ENCODE results near the gene AGAP9.
"Not testable (repeated sequence)": the region's sequence is repeated elsewhere in the genome, so short reads cannot be mapped to it uniquely, and the experiment has no call there.

Gene AGAP9

DNA sequence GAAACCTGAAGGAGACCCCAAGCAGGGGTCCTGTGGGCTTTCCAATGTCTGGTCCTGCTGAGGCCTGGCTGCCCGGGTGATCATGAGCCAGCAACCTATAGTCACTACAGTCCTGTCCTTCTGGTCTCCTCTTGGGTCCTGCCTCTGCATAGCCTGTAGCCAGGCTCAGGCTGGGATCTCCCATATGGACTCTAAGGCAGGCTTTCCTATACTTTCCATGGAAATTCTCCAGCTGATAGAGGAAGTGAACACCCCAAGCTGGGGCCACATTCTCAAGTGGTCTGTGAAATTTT lies 66.0 kb downstream of the AGAP9 start:
- DNase-seq (ENCODE audit: low read depth): no peak

DNA sequence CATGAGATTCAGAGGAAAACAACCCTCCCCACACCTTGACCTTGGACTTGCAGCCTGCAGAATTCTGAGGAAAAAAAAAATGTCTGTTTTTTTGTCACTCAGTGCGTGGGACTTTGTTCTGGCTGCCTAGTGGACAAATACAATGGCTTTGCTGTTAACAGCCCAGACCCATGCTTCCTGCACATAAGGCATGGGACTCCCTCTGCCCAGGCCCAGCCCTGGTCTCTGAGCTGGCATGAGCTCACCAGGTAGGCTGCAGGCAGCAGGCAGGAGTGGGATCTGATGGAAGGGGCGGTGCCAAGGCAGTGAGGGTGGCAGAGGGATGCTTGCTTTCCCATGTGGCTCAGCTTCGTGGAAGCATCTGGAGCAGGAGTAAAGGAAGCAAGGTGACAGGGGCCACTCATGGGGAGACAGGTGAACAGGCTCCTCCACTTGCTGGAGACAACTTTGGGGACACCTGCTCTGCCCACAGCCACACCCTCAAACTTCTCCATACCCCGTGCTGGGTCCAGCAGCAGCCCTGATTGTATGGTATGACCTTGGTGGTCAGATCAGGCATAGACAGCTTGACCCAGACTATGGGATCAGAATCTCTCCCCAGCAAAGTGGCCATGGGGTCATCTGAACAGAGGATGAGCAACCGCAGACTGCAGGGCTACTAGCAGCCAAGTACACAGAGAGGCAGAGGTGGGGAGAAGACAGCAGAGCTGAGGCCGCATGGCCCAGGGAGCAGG lies 66.5 kb downstream of the AGAP9 start:
- no peak for DNase-seq (ENCODE audit: low read depth)

DNA sequence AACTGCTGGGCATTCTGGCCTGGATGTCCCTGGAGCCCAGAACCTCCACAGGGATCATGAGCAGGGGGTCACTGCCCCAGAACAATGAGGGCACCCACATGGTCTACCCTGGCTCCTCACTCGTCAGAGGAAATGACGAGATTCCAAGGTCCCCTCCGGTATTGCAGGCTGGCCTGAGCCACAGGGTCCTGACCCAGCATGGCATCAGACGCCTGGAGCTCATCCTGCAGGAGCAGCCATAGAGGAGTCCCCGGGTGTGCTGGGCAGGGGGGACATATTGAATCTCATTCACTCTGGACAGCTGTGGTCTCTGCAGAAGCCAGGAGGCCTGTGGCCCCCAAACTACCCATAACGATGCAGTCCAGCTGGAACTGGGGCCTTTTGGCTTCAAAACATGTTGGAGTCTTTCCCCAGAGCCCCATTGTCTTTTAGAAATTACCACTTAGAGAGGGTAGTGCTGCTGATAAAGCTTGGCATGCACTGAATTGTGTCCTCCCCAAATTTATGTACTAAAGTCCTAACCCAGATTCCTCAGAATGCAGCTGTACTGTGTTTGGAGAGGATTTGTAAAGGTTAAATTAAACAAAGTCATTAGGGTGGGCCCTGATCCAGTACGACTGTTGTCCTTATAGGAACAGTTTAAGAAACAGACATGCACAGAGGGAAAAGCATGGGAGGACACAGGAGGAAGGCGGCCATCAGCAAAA lies 67.2 kb downstream of the AGAP9 start:
- no peak for DNase-seq (ENCODE audit: low read depth)

DNA sequence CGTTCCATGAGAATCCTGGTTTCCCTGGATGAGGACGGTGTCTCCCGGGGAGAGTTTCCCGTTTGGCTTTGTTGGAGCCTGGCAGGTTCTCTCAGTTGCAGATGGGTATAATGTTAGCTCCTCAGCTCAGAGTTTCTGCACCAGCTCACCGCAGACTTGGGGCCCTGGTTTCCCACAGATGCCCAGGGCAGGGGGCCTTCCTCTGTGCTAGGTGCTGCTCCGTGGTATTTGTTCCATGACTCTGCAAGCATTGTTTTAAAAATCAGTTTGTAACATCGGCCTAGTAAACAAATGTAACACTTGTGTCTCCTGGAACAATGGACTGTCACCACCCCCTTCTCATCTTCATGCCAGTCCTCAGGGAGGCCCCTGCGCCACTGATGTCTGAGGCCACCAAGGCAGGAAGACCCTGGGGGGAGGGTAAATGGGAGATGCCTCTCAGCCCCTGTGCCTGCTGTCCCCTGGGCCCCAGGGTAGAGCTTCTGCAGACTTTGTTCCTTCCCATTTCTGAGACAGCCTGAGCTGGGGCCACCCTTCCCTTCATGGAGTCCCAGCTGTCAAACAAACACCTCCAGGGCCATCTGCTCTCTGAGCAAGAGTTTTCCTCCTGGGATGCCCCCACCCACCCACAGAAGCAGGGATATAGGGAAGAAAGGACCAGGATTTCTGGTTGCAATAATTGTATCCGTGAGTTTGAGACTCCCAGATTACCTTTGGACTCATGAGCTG lies 67.9 kb downstream of the AGAP9 start:
- DNase-seq (ENCODE audit: low read depth): not testable (repeated sequence)

- no peak for DNase-seq (ENCODE audit: low read depth)
These were observed 68.7 kb downstream of the AGAP9 start for GRCh38 chr10:47454780-47455058.

DNA sequence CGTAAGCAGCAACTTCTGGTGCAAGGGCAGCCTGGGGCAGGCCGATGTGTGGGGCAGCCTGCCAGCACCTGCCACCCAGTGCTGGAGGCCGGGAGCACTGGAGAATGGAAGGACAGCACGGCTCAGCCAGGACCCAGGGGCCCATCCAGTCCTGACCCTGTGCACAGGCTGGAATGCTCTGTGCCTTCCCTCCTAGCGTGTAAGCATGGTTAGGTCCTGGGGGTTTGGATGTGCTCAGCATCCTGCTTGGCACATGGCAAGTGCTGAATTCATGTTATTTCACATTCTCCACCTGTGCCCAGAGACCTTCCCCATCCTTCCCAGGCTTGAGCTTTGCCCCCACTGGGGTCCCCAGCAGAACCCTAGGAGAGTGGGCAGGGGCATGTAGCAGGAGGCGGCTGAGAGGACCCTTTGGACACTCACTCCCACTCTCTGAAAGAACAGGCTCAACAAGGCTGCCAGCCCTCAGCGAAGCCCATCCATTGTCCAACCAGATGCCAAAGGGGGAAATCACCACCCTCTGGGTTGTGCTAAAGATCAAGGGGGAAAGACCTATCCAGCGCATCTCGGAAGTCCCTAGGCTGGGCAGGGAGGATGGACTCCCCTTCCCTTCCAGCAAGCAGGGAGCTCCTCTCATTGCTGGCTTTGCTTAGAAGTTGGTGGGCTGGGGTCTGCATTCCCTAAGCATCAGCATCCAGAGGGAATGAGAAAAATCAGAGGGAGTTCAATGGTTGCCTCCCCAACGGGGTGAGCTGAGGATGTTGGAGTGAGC lies 69.2 kb downstream of the AGAP9 start:
- no peak for DNase-seq (ENCODE audit: low read depth)

- no peak for DNase-seq (ENCODE audit: low read depth)
These were observed 70.1 kb downstream of the AGAP9 start for GRCh38 chr10:47453141-47454007.

DNA sequence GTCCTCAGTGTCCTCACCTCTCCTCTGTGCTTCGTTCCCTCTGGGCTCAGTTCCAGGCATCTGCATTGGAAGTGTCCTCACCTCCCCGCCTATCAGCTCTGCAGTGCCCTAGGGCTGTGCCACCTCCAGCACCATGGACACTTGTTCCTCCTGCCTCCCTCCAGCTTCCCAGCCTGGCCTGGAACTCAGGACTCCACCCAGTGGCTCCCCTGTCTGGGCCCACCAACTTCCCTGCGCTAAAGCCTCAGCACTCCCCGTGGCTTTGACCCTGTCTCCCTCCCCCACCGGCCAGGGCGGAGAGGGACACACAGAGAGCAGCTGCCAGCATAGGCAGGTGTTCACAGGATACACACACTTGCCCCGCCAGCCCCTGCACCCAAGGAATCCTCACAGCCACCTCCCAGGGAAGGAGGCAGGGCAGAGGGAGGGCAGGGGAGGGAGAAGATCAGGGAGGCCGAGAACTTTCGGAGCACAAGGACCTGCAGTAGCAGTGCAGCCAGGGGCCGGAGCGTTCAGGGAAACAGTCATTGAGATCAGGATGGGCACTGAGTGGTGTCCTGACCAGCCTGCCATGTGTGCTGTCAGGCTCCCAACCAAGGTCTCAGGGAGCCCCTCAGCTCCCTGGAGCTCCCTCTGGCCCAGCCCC lies 70.8 kb downstream of the AGAP9 start:
- DNase-seq (ENCODE audit: low read depth): no peak

DNA sequence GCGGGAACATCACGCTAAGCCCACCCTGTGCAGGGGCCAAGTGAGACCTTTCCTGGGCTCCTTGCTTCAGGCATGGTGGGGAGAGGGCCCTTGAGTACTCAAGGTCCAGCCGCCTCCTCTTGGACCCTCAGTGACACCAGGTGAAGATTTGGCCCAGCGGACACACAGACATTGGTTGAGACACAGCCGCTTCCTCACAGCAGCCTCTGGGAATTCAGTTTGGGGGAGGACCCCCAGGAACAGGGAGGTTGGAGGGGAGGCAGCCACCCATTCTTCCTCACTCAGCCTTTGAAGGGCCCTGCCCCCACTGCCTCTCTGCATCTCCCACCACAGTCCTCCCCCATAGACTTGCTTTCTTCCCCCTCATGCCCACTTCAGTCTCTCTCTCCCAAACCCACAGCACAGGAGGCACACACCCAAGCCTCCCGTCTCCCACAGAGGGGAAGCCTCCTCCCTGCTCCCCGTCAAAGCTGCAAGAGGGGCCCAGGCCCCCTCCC lies 71.4 kb downstream of the AGAP9 start:
- DNase-seq (ENCODE audit: low read depth): no peak

Data from T follicular helper cell (primary cell).